Heart left ventricle (tissue), 13 donors: ENCODE results near the gene ZFAND3.

Source experiments
- POLR2A ChIP-seq, 2 donors: fragments of 450-650 bp; IDR thresholded peaks; one replicate each; pipeline ENCODE4 v1.6.1; 2017; ENCODE audit warnings: antibody characterized with exemption in 2 of 2, mild to moderate bottlenecking in 2 of 2, moderate library complexity in 2 of 2
- TF ChIP-seq, protein P1 (sequence below), 12 donors: fragments of 200-600 bp; sonication (generic) in 4 of 12; IDR thresholded peaks; one replicate each; pipeline versions ENCODE4 v1.5.0 to v1.8.0; 2018 to 2022; ENCODE audit warnings: antibody characterized with exemption in 12 of 12, mild to moderate bottlenecking in 5 of 12
- donor health status: ischemic (EF 13 %, LVEDD 7.1; RV severe dilation, severe dysfunction).
- donor health status: DM: no; HTN: yes; CAD: no.
- donor health status: DM: no; HTN: no; CAD: no.
- donor health status: ischemic (EF 25% LVEDD 6.9; RV normal size, moderate dysfunction).
- donor health status: ischemic (EF 25% LVEDD 5.7; RV mildly dilated, moderate dysfunction).
- donor health status: ischemic (EF 35%, LVEDD 5.7; RV mildly dilated, moderate dysfunction).
- donor health status: nonischemic (EF 11% LVEDD 7.7; RV severe dilation, severe dysfunction).
- donor health status: DM: yes; HTN: yes; CAD: no.
- donor health status: PGD.
- donor health status: ischemic (EF 29% LVEDD 5.4; RV normal size, mild dysfunction).
- donor health status: nonischemic (EF 23%, LVEDD 6.1; RV moderate dilation, normal function).

DNA sequence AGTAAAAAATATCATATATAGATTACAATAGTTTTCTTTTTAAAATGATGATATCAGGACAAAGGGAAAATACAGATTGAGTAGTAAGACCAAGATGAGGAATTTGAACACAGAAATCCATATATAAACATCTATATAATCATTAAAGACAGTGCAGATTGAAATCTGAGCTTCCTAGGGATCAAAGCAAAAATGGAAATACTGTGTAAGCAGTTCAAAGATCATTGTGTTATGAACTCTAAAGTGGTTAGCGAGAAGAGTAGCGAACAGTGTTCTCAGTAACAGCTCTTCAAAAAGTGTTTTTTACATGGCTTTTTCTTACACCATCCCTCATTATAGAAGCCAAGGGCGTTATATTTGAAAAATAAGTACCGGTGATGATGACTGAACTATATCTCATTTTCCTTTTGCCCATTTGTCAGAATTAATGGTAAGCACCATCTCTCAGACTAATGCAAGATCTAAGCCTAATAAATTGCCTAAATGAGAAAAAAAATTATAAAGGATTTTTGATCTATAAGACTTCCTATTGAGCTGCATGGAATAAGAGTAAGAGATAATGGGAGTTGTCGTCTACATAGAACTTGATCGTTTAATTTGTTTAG is 226.3 kb downstream of the ZFAND3 start:
- TF ChIP-seq, protein P1, sequence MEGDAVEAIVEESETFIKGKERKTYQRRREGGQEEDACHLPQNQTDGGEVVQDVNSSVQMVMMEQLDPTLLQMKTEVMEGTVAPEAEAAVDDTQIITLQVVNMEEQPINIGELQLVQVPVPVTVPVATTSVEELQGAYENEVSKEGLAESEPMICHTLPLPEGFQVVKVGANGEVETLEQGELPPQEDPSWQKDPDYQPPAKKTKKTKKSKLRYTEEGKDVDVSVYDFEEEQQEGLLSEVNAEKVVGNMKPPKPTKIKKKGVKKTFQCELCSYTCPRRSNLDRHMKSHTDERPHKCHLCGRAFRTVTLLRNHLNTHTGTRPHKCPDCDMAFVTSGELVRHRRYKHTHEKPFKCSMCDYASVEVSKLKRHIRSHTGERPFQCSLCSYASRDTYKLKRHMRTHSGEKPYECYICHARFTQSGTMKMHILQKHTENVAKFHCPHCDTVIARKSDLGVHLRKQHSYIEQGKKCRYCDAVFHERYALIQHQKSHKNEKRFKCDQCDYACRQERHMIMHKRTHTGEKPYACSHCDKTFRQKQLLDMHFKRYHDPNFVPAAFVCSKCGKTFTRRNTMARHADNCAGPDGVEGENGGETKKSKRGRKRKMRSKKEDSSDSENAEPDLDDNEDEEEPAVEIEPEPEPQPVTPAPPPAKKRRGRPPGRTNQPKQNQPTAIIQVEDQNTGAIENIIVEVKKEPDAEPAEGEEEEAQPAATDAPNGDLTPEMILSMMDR (IDR thresholded peaks at IDR 0.05) = no peak
- no peak for TF ChIP-seq POLR2A (IDR thresholded peaks at IDR 0.05)
